Left ventricle myocardium inferior (tissue), 1 donor: ENCODE measurements around the gene GHR. TPM values are rescaled to one million over a fixed set of nuclear protein-coding genes. Genes with fewer than 3 reads are reported as not detected.
A peak's percentile ranks its signal among the peaks of the same experiment; 100 is the strongest.

Source experiments
- DNase-seq: peaks from one replicate; pipeline ENCODE4 v3.0.0-alpha.2; 2020
- H3K27ac ChIP-seq: fragments of 200-600 bp; replicated peaks from 2 replicates; pipeline ENCODE4 v1.8.0; 2021
- H3K27me3 ChIP-seq: fragments of 200-600 bp; 2 replicates; pipeline ENCODE4 v1.8.0; 2021; ENCODE audit warnings: low read depth
- H3K36me3 ChIP-seq: fragments of 200-600 bp; 2 replicates; pipeline ENCODE4 v1.8.0; 2021
- H3K4me1 ChIP-seq: fragments of 200-600 bp; 2 replicates; pipeline ENCODE4 v1.8.0; 2021
- H3K4me3 ChIP-seq: fragments of 200-600 bp; 2 replicates; pipeline ENCODE4 v1.8.0; 2021; ENCODE audit warnings: mild to moderate bottlenecking, moderate library complexity
- H3K9me3 ChIP-seq: fragments of 200-600 bp; replicated peaks from 2 replicates; pipeline ENCODE4 v1.8.0; 2021
- CTCF ChIP-seq: fragments of 200-600 bp; IDR thresholded peaks from 2 replicates; pipeline ENCODE4 v1.8.0; 2021; ENCODE audit warnings: antibody characterized with exemption, mild to moderate bottlenecking, borderline replicate concordance
- intact Hi-C: fragments of 100-400 bp; cut with micrococcal nuclease; formaldehyde crosslinking; loops from one replicate; pipeline ENCODE4 v1.11.0; 2022
- total RNA-seq: library from RNA; stranded (reverse); fragmentation: NEBNext Ultra II Directional; extraction: Animal tissue kit (Norgen Biotek cat#: 25700); gene quantifications from one replicate; pipeline ENCODE4 v1.2.1, GENCODE V29; 2021
- donor health status: DM: no; HTN: yes; CAD: no; lungs with severe emphysema.

The GHR gene
- total RNA-seq, 1 donor from 2014 or later = 12.9 TPM

GRCh38 chr5:42403236-42403635, 20.0 kb upstream of the GHR start:
- Histone ChIP-seq H3K27me3 (no peaks in the 10 kb centered on the region), H3K27ac (no peak overlapping the region), H3K4me1 (no peaks in the 10 kb centered on the region), H3K4me3 (no peak overlapping the region), H3K36me3 (no peaks in the 10 kb centered on the region), H3K9me3 (no peaks in the 10 kb centered on the region)
- TF ChIP-seq CTCF = no peak
- intact Hi-C loops = no loop called here
- no peak for DNase-seq

- intact Hi-C loops = no loop called here
- Histone ChIP-seq H3K4me3 (no peak overlapping the region), H3K9me3 (no peaks in the 10 kb centered on the region), H3K36me3 (no peaks in the 10 kb centered on the region), H3K4me1 (no peaks in the 10 kb centered on the region), H3K27ac (no peak overlapping the region), H3K27me3 (no peaks in the 10 kb centered on the region)
- DNase-seq = no peak
- TF ChIP-seq CTCF = no peak
These were observed 18.9 kb upstream of the GHR start for GRCh38 chr5:42404366-42404765.

GRCh38 chr5:42419294-42419693, 3.9 kb upstream of the GHR start:
- intact Hi-C loops = no loop called here
- Histone ChIP-seq H3K4me3 (no peak overlapping the region), H3K27ac (no peak overlapping the region), H3K9me3 (peaks cover 14% of the 10 kb centered on the region), H3K27me3 (no peaks in the 10 kb centered on the region), H3K36me3 (no peaks in the 10 kb centered on the region), H3K4me1 (peaks cover 12% of the 10 kb centered on the region)
- no peak for DNase-seq
- TF ChIP-seq CTCF = no peak

GRCh38 chr5:42422656-42423280, 471 bp upstream of the GHR start:
- H3K4me1 ChIP-seq = peaks cover 32% of the 10 kb centered on the region
- H3K27me3 ChIP-seq = no peaks in the 10 kb centered on the region
- intact Hi-C loops = loop anchor here (5.0 to 10.0 kb wide), 3 partner anchors 82 to 235 kb away; no protein-coding TSS in a partner anchor
- peak overlapping the region; percentile 92 for H3K27ac ChIP-seq
- no peak for TF ChIP-seq CTCF
- H3K9me3 ChIP-seq = no peaks in the 10 kb centered on the region
- H3K4me3 ChIP-seq = peak overlapping the region; percentile 80
- no peaks in the 10 kb centered on the region for H3K36me3 ChIP-seq
- DNase-seq = no peak

GRCh38 chr5:42426016-42426415, 2.8 kb downstream of the GHR start:
- DNase-seq = no peak
- TF ChIP-seq CTCF = no peak
- Histone ChIP-seq H3K27ac (no peak overlapping the region), H3K4me3 (no peak overlapping the region), H3K4me1 (peaks cover 32% of the 10 kb centered on the region), H3K9me3 (no peaks in the 10 kb centered on the region), H3K36me3 (no peaks in the 10 kb centered on the region), H3K27me3 (no peaks in the 10 kb centered on the region)
- intact Hi-C loops = loop anchor here (10.0 kb wide), 1 partner anchor 79 kb away; no protein-coding TSS in a partner anchor
